G401.6 (cell line): ENCODE results near the gene FAR1.

ENCODE experiments used
- FAIRE-seq: peaks from 2 replicates; lab custom pipeline; 2012; peaks lifted over from hg19 to GRCh38; lab: Jason Lieb, UNC

The FAR1 gene

DNA sequence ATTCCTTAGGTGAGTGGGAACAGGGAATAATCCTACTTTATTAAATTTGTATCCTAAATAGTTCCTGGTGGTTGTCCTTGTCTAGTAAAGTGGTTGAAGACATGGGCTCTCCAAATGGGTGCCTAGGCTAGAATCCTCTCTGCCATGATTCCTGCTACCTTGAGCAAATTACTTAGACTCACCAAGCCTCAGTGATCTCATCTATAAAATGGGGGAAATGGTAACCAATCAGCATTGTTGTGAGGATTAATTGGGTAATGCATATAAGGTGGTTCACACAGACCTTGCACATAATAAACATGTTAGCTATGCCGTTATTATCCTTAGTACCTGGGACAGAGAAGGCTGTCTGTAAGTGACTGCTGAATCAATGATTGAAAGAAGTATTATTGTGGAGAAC, 109.9 kb downstream of the FAR1 start:
- FAIRE-seq, result no peak

DNA sequence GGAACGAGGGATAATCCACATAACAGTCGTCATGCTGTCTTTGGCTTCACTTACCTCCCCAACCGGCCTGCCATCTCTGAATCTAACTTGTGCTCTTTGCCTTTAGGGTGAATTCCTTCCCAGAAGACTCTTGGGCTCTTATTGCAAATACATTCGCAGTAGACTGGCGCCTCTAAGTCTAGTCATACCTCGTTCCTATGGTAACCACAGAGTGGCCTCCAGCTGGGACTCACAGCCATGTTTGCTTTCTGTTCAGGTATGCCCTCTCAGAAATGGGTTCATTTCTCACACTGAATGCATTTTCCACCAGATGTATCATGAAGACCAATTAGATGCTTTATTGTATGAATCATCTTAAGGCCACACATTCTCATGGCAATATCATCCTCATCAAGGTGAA, 112.7 kb downstream of the FAR1 start:
- FAIRE-seq, result no peak
